Adrenal gland (tissue), 12 donors: ENCODE results near the gene BCL6. TPM values are rescaled to one million over a fixed set of nuclear protein-coding genes. Genes with fewer than 3 reads are reported as not detected.

Source experiments
- DNase-seq, 7 donors: peaks; one replicate each; pipeline ENCODE4 v3.0.0-alpha.2; 2019 to 2020
- H3K27ac ChIP-seq, 5 donors: fragments of 200-600 bp; sonication (generic) in 4 of 5; 1 replicate in 3 of 5; 2 replicates in 2 of 5; pipeline versions ENCODE4 v1.5.1 to v1.8.0; 2016 to 2020; ENCODE audit warnings: mild to moderate bottlenecking in 1 of 5
- H3K27me3 ChIP-seq: fragments of 200-600 bp; 2 replicates; pipeline ENCODE4 v1.8.0; 2021
- H3K36me3 ChIP-seq, 2 donors: fragments of 200-600 bp; replicated peaks in 1 of 2; 1 replicate in 1 of 2; 2 replicates in 1 of 2; pipeline versions ENCODE4 v1.5.1 to v1.8.0; 2018 to 2022
- H3K4me1 ChIP-seq, 2 donors: fragments of 200-600 bp; replicated peaks in 1 of 2; 1 replicate in 1 of 2; 2 replicates in 1 of 2; pipeline versions ENCODE4 v1.5.1 to v1.8.0; 2018 to 2021
- H3K4me3 ChIP-seq, 4 donors: fragments of 200-600 bp; sonication (generic) in 3 of 4; one replicate each; pipeline ENCODE4 v1.5.1; 2016 to 2018
- H3K9me3 ChIP-seq, 3 donors: fragments of 200-600 bp; sonication (generic) in 1 of 3; replicated peaks in 1 of 3; 1 replicate in 2 of 3; 2 replicates in 1 of 3; pipeline versions ENCODE4 v1.5.1 to v1.8.0; 2016 to 2021
- CTCF ChIP-seq, 6 experiments: fragments of 450-650 bp in 4 of 6; fragments of 200-600 bp in 2 of 6; sonication (generic) in 1 of 6; IDR thresholded peaks; 1 replicate in 5 of 6; 2 replicates in 1 of 6; pipeline versions ENCODE4 v1.5.1 to v1.8.0; 2016 to 2021; ENCODE audit warnings: antibody characterized with exemption in 6 of 6, mild to moderate bottlenecking in 2 of 6, moderate library complexity in 1 of 6
- POLR2A ChIP-seq, 2 donors: fragments of 450-650 bp; IDR thresholded peaks; one replicate each; pipeline ENCODE4 v1.6.1; 2017; ENCODE audit warnings: antibody characterized with exemption in 2 of 2, mild to moderate bottlenecking in 2 of 2, moderate library complexity in 1 of 2
- WGBS, 4 donors: extraction: QIAGEN DNeasy Blood & Tissue Kit in 2 of 4; methylation state at CpG; one replicate each; pipeline versions ENCODE4 v1.1.5 to v1.1.7; 2013 to 2017; 5-methylcytosine and 5-hydroxymethylcytosine counted together
- intact Hi-C, 2 donors: fragments of 100-400 bp; cut with DNase I; formaldehyde crosslinking; loops; one replicate each; pipeline versions ENCODE4 v1.14.1 to v1.15.0; 2022 to 2023
- polyA plus RNA-seq, 3 donors: library from polyadenylated mRNA; stranded (reverse); fragments of 200-250 nt in 2 of 3; fragments of 350-450 nt in 1 of 3; fragmentation: Illumina TruSeq in 1 of 3; extraction: RNeasy Lipid Tissue Mini Kit (QIAGEN cat#74804) in 1 of 3; gene quantifications; one replicate each; pipeline ENCODE4 v1.2.3, GENCODE V29; 2013 to 2014
- total RNA-seq, 9 donors: library from RNA; depleted of rRNA in 4 of 9; stranded (reverse); fragments of >200 nt in 4 of 9; fragments of 120-200 nt in 1 of 9; fragmentation: NEBNext Ultra II Directional in 1 of 9; extraction: Animal tissue kit (Norgen Biotek cat#: 25700) in 1 of 9; gene quantifications; one replicate each; pipeline versions ENCODE4 v1.1.0 to v1.2.4, GENCODE V29; 2013 to 2023
- donor health status: healthy with polysubstance abuse.
- donor health status: Bipolar disorder and iron deficiency.
- donor health status: DM: yes; HTN: yes; CAD: no.
- donor health status: DM: no; HTN: no; CAD: no.
- donor health status: DM: no; HTN: no; CAD: no.
- donor health status: DM: yes; HTN: yes; CAD: no.

Gene BCL6
- total and polyA plus RNA-seq, 12 donors = 9.5 to 131 (median 79.8) TPM

- no peaks in the 10 kb centered on the region for H3K4me1 ChIP-seq
- H3K27ac ChIP-seq = no peak overlapping the region
- WGBS, 4 donors = 82 to 100% (median 96%) methylated on average over 1 to 2 of the region's 2 CpGs
- no peaks in the 10 kb centered on the region for H3K27me3 ChIP-seq
- DNase-seq = no peak
- H3K9me3 ChIP-seq = no peaks in the 10 kb centered on the region
- intact Hi-C loops = no loop called here
- no peaks in the 10 kb centered on the region for H3K36me3 ChIP-seq
- no peak overlapping the region for H3K4me3 ChIP-seq
- TF ChIP-seq POLR2A (IDR thresholded peaks at IDR 0.05) = no peak
- no peak for TF ChIP-seq CTCF (IDR thresholded peaks at IDR 0.05)
Measured at GRCh38 chr3:187700249-187700648, 45.0 kb downstream of the BCL6 start.

- Histone ChIP-seq H3K4me1 (no peaks in the 10 kb centered on the region), H3K4me3 (no peak overlapping the region), H3K9me3 (no peaks in the 10 kb centered on the region), H3K27ac (no peak overlapping the region), H3K36me3 (no peaks in the 10 kb centered on the region), H3K27me3 (no peaks in the 10 kb centered on the region)
- 89 to 94% (median 90%) methylated on average over 21 to 38 of the region's 42 CpGs for WGBS, 4 donors
- TF ChIP-seq CTCF (IDR thresholded peaks at IDR 0.05) (no peak), POLR2A (IDR thresholded peaks at IDR 0.05) (no peak)
- intact Hi-C loops = no loop called here
- DNase-seq = no peak
Measured at GRCh38 chr3:187698499-187699399, 46.5 kb downstream of the BCL6 start.

- intact Hi-C loops = no loop called here
- 34 to 48% (median 41%) methylated on average over 4 of the region's 4 CpGs for WGBS, 4 donors
- no peaks in the 10 kb centered on the region for H3K9me3 ChIP-seq
- no peak overlapping the region for H3K4me3 ChIP-seq
- H3K4me1 ChIP-seq = no peaks in the 10 kb centered on the region
- TF ChIP-seq POLR2A (IDR thresholded peaks at IDR 0.05) (no peak), CTCF (IDR thresholded peaks at IDR 0.05) (no peak)
- H3K36me3 ChIP-seq = no peaks in the 10 kb centered on the region
- H3K27ac ChIP-seq = peak overlapping the region in 1 of 5 donors; percentile 12
- no peaks in the 10 kb centered on the region for H3K27me3 ChIP-seq
- DNase-seq = no peak
Measured at GRCh38 chr3:187696021-187696420, 49.2 kb downstream of the BCL6 start.

- no peaks in the 10 kb centered on the region for H3K9me3 ChIP-seq
- intact Hi-C loops = no loop called here
- DNase-seq = no peak
- H3K4me1 ChIP-seq = no peaks in the 10 kb centered on the region
- 70 to 82% (median 75%) methylated on average over 4 of the region's 4 CpGs for WGBS, 4 donors
- TF ChIP-seq POLR2A (IDR thresholded peaks at IDR 0.05) = no peak
- no peak for TF ChIP-seq CTCF (IDR thresholded peaks at IDR 0.05)
- peak overlapping the region in 1 of 5 donors; percentile 12 for H3K27ac ChIP-seq
- no peaks in the 10 kb centered on the region for H3K36me3 ChIP-seq
- H3K4me3 ChIP-seq = no peak overlapping the region
- H3K27me3 ChIP-seq = no peaks in the 10 kb centered on the region
Measured at GRCh38 chr3:187695449-187695848, 49.8 kb downstream of the BCL6 start.
